H1 (cell line): Measurements from ENCODE around the gene POC1B. TPM values are rescaled to one million over a fixed set of nuclear protein-coding genes. Genes with fewer than 3 reads are reported as not detected.

ENCODE experiments used
- GTF2F1 ChIP-seq: IDR thresholded peaks from 2 replicates; pipeline ENCODE4 v1.6.1; 2012; ENCODE audit warnings: low read depth, low read length, improper control_type of control experiment, borderline replicate concordance
- HDAC6 ChIP-seq: IDR thresholded peaks from one replicate; pipeline ENCODE4 v1.7.1; 2012; ENCODE audit warnings: low read depth, mild to moderate bottlenecking, inconsistent platforms, low read length, moderate library complexity
- TAF1 ChIP-seq: IDR thresholded peaks from 2 replicates; pipeline ENCODE4 v1.6.1; 2011; ENCODE audit warnings: mild to moderate bottlenecking, low read depth, low read length
- TBP ChIP-seq: IDR thresholded peaks from 2 replicates; pipeline ENCODE4 v1.6.1; 2011; ENCODE audit warnings: low read depth, low read length, improper control_type of control experiment
- polyA plus RNA-seq, 7 experiments: library from polyadenylated mRNA; depleted of rRNA in 3 of 7; stranded (reverse) in 5 of 7; unstranded in 2 of 7; fragments of >200 nt in 5 of 7; fragments of 200-250 nt in 2 of 7; gene quantifications; 1 replicate in 5 of 7; 2 replicates in 1 of 7; 4 replicates in 1 of 7; pipeline versions ENCODE4 v1.2.1 to v1.2.3, GENCODE V29; 2011 to 2013; ENCODE audit warnings: missing spikeins in 2 of 7, mixed read lengths in 2 of 7
- total RNA-seq: library from RNA; stranded (reverse); fragmentation: NEBNext Ultra II Directional; extraction: Animal tissue kit (Norgen Biotek cat#: 25700); gene quantifications from 2 replicates; pipeline ENCODE4 v1.2.1, GENCODE V29; 2021
- TF ChIP-seq, protein P1 (sequence below): fragments of 300-600 bp; sonication (generic); IDR thresholded peaks from 2 replicates; pipeline ENCODE4 v1.7.1; 2012; ENCODE audit warnings: low read length, moderate library complexity, mild to moderate bottlenecking, inconsistent platforms; ENCODE audit not compliant: insufficient replicate concordance
- TF ChIP-seq, protein P2 (sequence below): IDR thresholded peaks from 2 replicates; pipeline ENCODE4 v1.6.1; 2012; ENCODE audit warnings: low read length, inconsistent platforms

The POC1B gene
- total and polyA plus RNA-seq, 2 of the 8 experiments (the other 6 are each of a cell fraction or from before 2014, with no cell fraction given): 7.5 to 16.3 TPM

DNA sequence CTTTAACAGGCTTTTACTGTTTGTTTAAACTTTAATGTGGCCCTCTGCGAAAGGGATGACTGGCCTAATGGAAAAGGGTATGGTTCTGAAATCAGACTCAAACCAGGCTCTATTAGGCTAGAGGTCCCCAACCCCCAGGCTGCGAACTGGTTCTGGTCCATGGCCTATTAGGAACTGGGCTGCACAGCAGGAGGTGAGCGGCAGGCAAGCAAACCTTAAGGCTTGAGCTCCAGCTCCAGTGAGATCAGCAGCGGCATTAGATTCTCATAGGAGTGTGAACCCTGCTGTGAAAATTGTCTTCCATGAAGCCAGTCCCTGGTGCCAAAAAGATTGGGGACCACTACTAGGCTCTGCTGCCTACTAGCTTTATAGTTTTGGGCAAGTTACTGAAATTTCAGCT, 12.3 kb downstream of the POC1B start (continued):
- TF ChIP-seq, protein P1, sequence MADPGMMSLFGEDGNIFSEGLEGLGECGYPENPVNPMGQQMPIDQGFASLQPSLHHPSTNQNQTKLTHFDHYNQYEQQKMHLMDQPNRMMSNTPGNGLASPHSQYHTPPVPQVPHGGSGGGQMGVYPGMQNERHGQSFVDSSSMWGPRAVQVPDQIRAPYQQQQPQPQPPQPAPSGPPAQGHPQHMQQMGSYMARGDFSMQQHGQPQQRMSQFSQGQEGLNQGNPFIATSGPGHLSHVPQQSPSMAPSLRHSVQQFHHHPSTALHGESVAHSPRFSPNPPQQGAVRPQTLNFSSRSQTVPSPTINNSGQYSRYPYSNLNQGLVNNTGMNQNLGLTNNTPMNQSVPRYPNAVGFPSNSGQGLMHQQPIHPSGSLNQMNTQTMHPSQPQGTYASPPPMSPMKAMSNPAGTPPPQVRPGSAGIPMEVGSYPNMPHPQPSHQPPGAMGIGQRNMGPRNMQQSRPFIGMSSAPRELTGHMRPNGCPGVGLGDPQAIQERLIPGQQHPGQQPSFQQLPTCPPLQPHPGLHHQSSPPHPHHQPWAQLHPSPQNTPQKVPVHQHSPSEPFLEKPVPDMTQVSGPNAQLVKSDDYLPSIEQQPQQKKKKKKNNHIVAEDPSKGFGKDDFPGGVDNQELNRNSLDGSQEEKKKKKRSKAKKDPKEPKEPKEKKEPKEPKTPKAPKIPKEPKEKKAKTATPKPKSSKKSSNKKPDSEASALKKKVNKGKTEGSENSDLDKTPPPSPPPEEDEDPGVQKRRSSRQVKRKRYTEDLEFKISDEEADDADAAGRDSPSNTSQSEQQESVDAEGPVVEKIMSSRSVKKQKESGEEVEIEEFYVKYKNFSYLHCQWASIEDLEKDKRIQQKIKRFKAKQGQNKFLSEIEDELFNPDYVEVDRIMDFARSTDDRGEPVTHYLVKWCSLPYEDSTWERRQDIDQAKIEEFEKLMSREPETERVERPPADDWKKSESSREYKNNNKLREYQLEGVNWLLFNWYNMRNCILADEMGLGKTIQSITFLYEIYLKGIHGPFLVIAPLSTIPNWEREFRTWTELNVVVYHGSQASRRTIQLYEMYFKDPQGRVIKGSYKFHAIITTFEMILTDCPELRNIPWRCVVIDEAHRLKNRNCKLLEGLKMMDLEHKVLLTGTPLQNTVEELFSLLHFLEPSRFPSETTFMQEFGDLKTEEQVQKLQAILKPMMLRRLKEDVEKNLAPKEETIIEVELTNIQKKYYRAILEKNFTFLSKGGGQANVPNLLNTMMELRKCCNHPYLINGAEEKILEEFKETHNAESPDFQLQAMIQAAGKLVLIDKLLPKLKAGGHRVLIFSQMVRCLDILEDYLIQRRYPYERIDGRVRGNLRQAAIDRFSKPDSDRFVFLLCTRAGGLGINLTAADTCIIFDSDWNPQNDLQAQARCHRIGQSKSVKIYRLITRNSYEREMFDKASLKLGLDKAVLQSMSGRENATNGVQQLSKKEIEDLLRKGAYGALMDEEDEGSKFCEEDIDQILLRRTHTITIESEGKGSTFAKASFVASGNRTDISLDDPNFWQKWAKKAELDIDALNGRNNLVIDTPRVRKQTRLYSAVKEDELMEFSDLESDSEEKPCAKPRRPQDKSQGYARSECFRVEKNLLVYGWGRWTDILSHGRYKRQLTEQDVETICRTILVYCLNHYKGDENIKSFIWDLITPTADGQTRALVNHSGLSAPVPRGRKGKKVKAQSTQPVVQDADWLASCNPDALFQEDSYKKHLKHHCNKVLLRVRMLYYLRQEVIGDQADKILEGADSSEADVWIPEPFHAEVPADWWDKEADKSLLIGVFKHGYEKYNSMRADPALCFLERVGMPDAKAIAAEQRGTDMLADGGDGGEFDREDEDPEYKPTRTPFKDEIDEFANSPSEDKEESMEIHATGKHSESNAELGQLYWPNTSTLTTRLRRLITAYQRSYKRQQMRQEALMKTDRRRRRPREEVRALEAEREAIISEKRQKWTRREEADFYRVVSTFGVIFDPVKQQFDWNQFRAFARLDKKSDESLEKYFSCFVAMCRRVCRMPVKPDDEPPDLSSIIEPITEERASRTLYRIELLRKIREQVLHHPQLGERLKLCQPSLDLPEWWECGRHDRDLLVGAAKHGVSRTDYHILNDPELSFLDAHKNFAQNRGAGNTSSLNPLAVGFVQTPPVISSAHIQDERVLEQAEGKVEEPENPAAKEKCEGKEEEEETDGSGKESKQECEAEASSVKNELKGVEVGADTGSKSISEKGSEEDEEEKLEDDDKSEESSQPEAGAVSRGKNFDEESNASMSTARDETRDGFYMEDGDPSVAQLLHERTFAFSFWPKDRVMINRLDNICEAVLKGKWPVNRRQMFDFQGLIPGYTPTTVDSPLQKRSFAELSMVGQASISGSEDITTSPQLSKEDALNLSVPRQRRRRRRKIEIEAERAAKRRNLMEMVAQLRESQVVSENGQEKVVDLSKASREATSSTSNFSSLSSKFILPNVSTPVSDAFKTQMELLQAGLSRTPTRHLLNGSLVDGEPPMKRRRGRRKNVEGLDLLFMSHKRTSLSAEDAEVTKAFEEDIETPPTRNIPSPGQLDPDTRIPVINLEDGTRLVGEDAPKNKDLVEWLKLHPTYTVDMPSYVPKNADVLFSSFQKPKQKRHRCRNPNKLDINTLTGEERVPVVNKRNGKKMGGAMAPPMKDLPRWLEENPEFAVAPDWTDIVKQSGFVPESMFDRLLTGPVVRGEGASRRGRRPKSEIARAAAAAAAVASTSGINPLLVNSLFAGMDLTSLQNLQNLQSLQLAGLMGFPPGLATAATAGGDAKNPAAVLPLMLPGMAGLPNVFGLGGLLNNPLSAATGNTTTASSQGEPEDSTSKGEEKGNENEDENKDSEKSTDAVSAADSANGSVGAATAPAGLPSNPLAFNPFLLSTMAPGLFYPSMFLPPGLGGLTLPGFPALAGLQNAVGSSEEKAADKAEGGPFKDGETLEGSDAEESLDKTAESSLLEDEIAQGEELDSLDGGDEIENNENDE: no peak
- TF ChIP-seq, protein P2, sequence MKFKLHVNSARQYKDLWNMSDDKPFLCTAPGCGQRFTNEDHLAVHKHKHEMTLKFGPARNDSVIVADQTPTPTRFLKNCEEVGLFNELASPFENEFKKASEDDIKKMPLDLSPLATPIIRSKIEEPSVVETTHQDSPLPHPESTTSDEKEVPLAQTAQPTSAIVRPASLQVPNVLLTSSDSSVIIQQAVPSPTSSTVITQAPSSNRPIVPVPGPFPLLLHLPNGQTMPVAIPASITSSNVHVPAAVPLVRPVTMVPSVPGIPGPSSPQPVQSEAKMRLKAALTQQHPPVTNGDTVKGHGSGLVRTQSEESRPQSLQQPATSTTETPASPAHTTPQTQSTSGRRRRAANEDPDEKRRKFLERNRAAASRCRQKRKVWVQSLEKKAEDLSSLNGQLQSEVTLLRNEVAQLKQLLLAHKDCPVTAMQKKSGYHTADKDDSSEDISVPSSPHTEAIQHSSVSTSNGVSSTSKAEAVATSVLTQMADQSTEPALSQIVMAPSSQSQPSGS: no peak
- TF ChIP-seq GTF2F1 (no peak), TAF1 (no peak), TBP (no peak), HDAC6 (no peak)
